Parathyroid adenoma (tissue), 2 donors: ENCODE results near the gene AHDC1.

Experiments
- H2AFZ ChIP-seq: fragments of 300-600 bp; sonication (generic); one replicate; pipeline ENCODE4 v1.7.0; 2017; ENCODE audit warnings: antibody characterized with exemption, mild to moderate bottlenecking
- H3K27ac ChIP-seq: fragments of 300-600 bp; sonication (generic); one replicate; pipeline ENCODE4 v1.7.0; 2017
- H3K27me3 ChIP-seq: fragments of 300-600 bp; sonication (generic); one replicate; pipeline ENCODE4 v1.7.0; 2017; ENCODE audit warnings: low read length; ENCODE audit not compliant: control insufficient read depth, insufficient read depth
- H3K36me3 ChIP-seq: fragments of 300-600 bp; sonication (generic); one replicate; pipeline ENCODE4 v1.7.0; 2017; ENCODE audit warnings: low read length; ENCODE audit not compliant: control insufficient read depth, insufficient read depth
- H3K4me1 ChIP-seq: fragments of 300-600 bp; sonication (generic); one replicate; pipeline ENCODE4 v1.7.0; 2017; ENCODE audit warnings: control low read depth
- H3K4me2 ChIP-seq: fragments of 300-600 bp; sonication (generic); one replicate; pipeline ENCODE4 v1.7.0; 2017; ENCODE audit warnings: low read length
- H3K4me3 ChIP-seq: fragments of 300-600 bp; sonication (generic); one replicate; pipeline ENCODE4 v1.7.0; 2017; ENCODE audit warnings: low read depth, low read length
- H3K79me2 ChIP-seq: fragments of 300-600 bp; sonication (generic); one replicate; pipeline ENCODE4 v1.7.0; 2017; ENCODE audit warnings: control low read depth
- H3K9ac ChIP-seq: fragments of 300-600 bp; sonication (generic); one replicate; pipeline ENCODE4 v1.7.0; 2017; ENCODE audit warnings: mild to moderate bottlenecking
- H3K9me3 ChIP-seq: fragments of 300-600 bp; sonication (generic); one replicate; pipeline ENCODE4 v1.7.0; 2017; ENCODE audit warnings: low read length; ENCODE audit not compliant: control insufficient read depth
- CTCF ChIP-seq: fragments of 300-600 bp; sonication (generic); IDR thresholded peaks from one replicate; pipeline ENCODE4 v1.7.0; 2017; ENCODE audit warnings: antibody characterized with exemption, mild to moderate bottlenecking
- donor health status: primary hyperparathyroidism.

Gene AHDC1

GRCh38 chr1:27509127-27510080 is 94.5 kb downstream of the AHDC1 start:
- Histone ChIP-seq H3K79me2 (no peaks in the 10 kb centered on the region), H2AFZ (no peak overlapping the region), H3K4me1 (peaks cover 4% of the 10 kb centered on the region), H3K4me3 (no peak overlapping the region), H3K36me3 (no peaks in the 10 kb centered on the region), H3K4me2 (no peak overlapping the region), H3K9ac (no peak overlapping the region), H3K27me3 (no peaks in the 10 kb centered on the region), H3K27ac (no peak overlapping the region), H3K9me3 (no peaks in the 10 kb centered on the region)
- no peak for TF ChIP-seq CTCF

GRCh38 chr1:27507960-27508665 is 95.8 kb downstream of the AHDC1 start:
- Histone ChIP-seq H3K79me2 (no peaks in the 10 kb centered on the region), H3K4me3 (no peak overlapping the region), H3K27ac (no peak overlapping the region)

GRCh38 chr1:27506703-27507102 is 97.2 kb downstream of the AHDC1 start:
- Histone ChIP-seq H3K27ac (no peak overlapping the region), H3K4me2 (no peak overlapping the region), H3K4me1 (peaks cover 9% of the 10 kb centered on the region), H3K9ac (no peak overlapping the region), H2AFZ (no peak overlapping the region), H3K27me3 (no peaks in the 10 kb centered on the region), H3K9me3 (no peaks in the 10 kb centered on the region), H3K79me2 (no peaks in the 10 kb centered on the region), H3K36me3 (no peaks in the 10 kb centered on the region), H3K4me3 (no peak overlapping the region)
- TF ChIP-seq CTCF = no peak

More at GRCh38 chr1:27507960-27508665, 95.8 kb downstream of the AHDC1 start:
- no peak for TF ChIP-seq CTCF
- H3K9me3 ChIP-seq = no peaks in the 10 kb centered on the region
- H3K36me3 ChIP-seq = no peaks in the 10 kb centered on the region
- no peak overlapping the region for H3K9ac ChIP-seq
- no peak overlapping the region for H3K4me2 ChIP-seq
- no peaks in the 10 kb centered on the region for H3K27me3 ChIP-seq
- peaks cover 9% of the 10 kb centered on the region for H3K4me1 ChIP-seq
- H2AFZ ChIP-seq = no peak overlapping the region

GRCh38 chr1:27505420-27505680 is 98.6 kb downstream of the AHDC1 start:
- no peak overlapping the region for H3K4me2 ChIP-seq
- peaks cover 9% of the 10 kb centered on the region for H3K4me1 ChIP-seq
- peak overlapping the region; percentile 83 for H3K27ac ChIP-seq
- no peaks in the 10 kb centered on the region for H3K9me3 ChIP-seq
- H3K4me3 ChIP-seq = no peak overlapping the region
- H3K27me3 ChIP-seq = no peaks in the 10 kb centered on the region
- no peak overlapping the region for H3K9ac ChIP-seq
- no peak for TF ChIP-seq CTCF
- peak overlapping the region; percentile 81 for H2AFZ ChIP-seq
- H3K79me2 ChIP-seq = no peaks in the 10 kb centered on the region
- no peaks in the 10 kb centered on the region for H3K36me3 ChIP-seq
